Upper lobe of left lung (tissue), 6 donors: ENCODE data around the gene MYRF. TPM values are rescaled to one million over a fixed set of nuclear protein-coding genes. Genes with fewer than 3 reads are reported as not detected.

Experiments used
- ATAC-seq, 2 donors: fragments of 200-7000 bp; cut with Tn5 transposase; one replicate each; pipeline ENCODE4 v1.9.1; 2022; ENCODE audit warnings: mild to moderate bottlenecking in 2 of 2, moderate library complexity in 2 of 2; ENCODE audit not compliant: low FRiP score in 2 of 2
- DNase-seq, 2 donors: peaks; one replicate each; pipeline ENCODE4 v3.0.0-alpha.2; 2019 to 2020
- H3K27ac ChIP-seq, 4 donors: fragments of 200-600 bp; sonication (generic); one replicate each; pipeline ENCODE4 v1.5.1; 2016 to 2019
- H3K27me3 ChIP-seq, 4 donors: fragments of 200-600 bp; sonication (generic); one replicate each; pipeline ENCODE4 v1.5.1; 2017 to 2019
- H3K36me3 ChIP-seq, 4 donors: fragments of 200-600 bp; sonication (generic); one replicate each; pipeline ENCODE4 v1.5.1; 2016 to 2019
- H3K4me1 ChIP-seq, 4 donors: fragments of 200-600 bp; sonication (generic); one replicate each; pipeline ENCODE4 v1.5.1; 2018 to 2019
- H3K4me3 ChIP-seq, 4 donors: fragments of 200-600 bp; sonication (generic); one replicate each; pipeline ENCODE4 v1.5.1; 2017 to 2019; ENCODE audit warnings: mild to moderate bottlenecking in 2 of 4, moderate library complexity in 1 of 4
- H3K9me3 ChIP-seq, 4 donors: fragments of 200-600 bp; sonication (generic); one replicate each; pipeline ENCODE4 v1.5.1; 2018 to 2019
- CTCF ChIP-seq, 6 experiments: fragments of 450-650 bp in 4 of 6; fragments of 200-600 bp in 2 of 6; sonication (generic) in 2 of 6; IDR thresholded peaks; one replicate each; pipeline ENCODE4 v1.5.1; 2016 to 2019; ENCODE audit warnings: antibody characterized with exemption in 6 of 6
- EP300 ChIP-seq, 4 donors: sonication (generic); formaldehyde crosslinking; IDR thresholded peaks; one replicate each; pipeline ENCODE4 v1.5.1; 2017; ENCODE audit warnings: antibody characterized with exemption in 4 of 4, control low read depth in 2 of 4
- POLR2A ChIP-seq, 4 donors: fragments of 450-650 bp; IDR thresholded peaks; one replicate each; pipeline ENCODE4 v1.5.1; 2016 to 2017; ENCODE audit warnings: antibody characterized with exemption in 4 of 4, mild to moderate bottlenecking in 2 of 4
- POLR2AphosphoS5 ChIP-seq, 2 donors: sonication (generic); formaldehyde crosslinking; IDR thresholded peaks; one replicate each; pipeline ENCODE4 v1.5.1; 2017; ENCODE audit warnings: antibody characterized with exemption in 2 of 2
- WGBS, 2 donors: methylation state at CpG; one replicate each; pipeline ENCODE4 v1.1.5; 2017 to 2018; 5-methylcytosine and 5-hydroxymethylcytosine counted together
- total RNA-seq, 6 donors: library from RNA; depleted of rRNA in 4 of 6; stranded (reverse); fragments of >200 nt in 4 of 6; gene quantifications; one replicate each; pipeline versions ENCODE4 v1.1.0 to v1.2.1, GENCODE V29; 2016 to 2021
- donor health status: DM: no; HTN: no; CAD: no; lungs with moderate emphysema.
- donor health status: DM: no; HTN: yes; CAD: no; lungs with severe emphysema.

Gene MYRF
- total RNA-seq, 6 donors from 2014 or later = 32.5 to 147 (median 50.7) TPM

- ATAC-seq = no peak
- no peak for TF ChIP-seq CTCF (IDR thresholded peaks at IDR 0.05)
- TF ChIP-seq POLR2A (IDR thresholded peaks at IDR 0.05) = no peak
- no peak for TF ChIP-seq EP300 (IDR thresholded peaks at IDR 0.05)
- no peak for TF ChIP-seq POLR2AphosphoS5 (IDR thresholded peaks at IDR 0.05)
Observed at GRCh38 chr11:61771985-61772455, 19.6 kb downstream of the MYRF start.

GRCh38 chr11:61773356-61773755, 20.9 kb downstream of the MYRF start:
- no peak overlapping the region for H3K4me3 ChIP-seq
- H3K27me3 ChIP-seq = no peaks in the 10 kb centered on the region
- no peaks in the 10 kb centered on the region for H3K36me3 ChIP-seq
- no peaks in the 10 kb centered on the region for H3K9me3 ChIP-seq
- TF ChIP-seq POLR2AphosphoS5 (IDR thresholded peaks at IDR 0.05) = no peak
- TF ChIP-seq POLR2A (IDR thresholded peaks at IDR 0.05) = no peak
- TF ChIP-seq EP300 (IDR thresholded peaks at IDR 0.05) = no peak
- no peak for TF ChIP-seq CTCF (IDR thresholded peaks at IDR 0.05)
- no peak overlapping the region for H3K27ac ChIP-seq
- DNase-seq (no peak), ATAC-seq (no peak)
- WGBS, 2 donors = 40 to 82% methylated on average over 1 to 10 of the region's 10 CpGs
- peaks cover 9 to 26% (median 18%) of the 10 kb centered on the region in 4 donors for H3K4me1 ChIP-seq

More at GRCh38 chr11:61771985-61772455, 19.6 kb downstream of the MYRF start:
- Histone ChIP-seq H3K9me3 (no peaks in the 10 kb centered on the region), H3K27me3 (no peaks in the 10 kb centered on the region), H3K36me3 (no peaks in the 10 kb centered on the region), H3K4me3 (no peak overlapping the region), H3K4me1 (peaks cover 2 to 15% (median 9%) of the 10 kb centered on the region in 4 donors), H3K27ac (peak overlapping the region in 3 of 4 donors; percentile 24 to 42 (median 26))
- 60 to 78% methylated on average over 4 to 5 of the region's 7 CpGs for WGBS, 2 donors
- DNase-seq = no peak

GRCh38 chr11:61773809-61774208, 21.4 kb downstream of the MYRF start:
- ATAC-seq (no peak), DNase-seq (no peak)
- Histone ChIP-seq H3K4me1 (peaks cover 9 to 26% (median 17%) of the 10 kb centered on the region in 4 donors), H3K9me3 (no peaks in the 10 kb centered on the region), H3K36me3 (no peaks in the 10 kb centered on the region), H3K27ac (no peak overlapping the region), H3K4me3 (no peak overlapping the region), H3K27me3 (no peaks in the 10 kb centered on the region)
- WGBS, 2 donors = 93% methylated on average over 16 to 18 of the region's 18 CpGs
- TF ChIP-seq EP300 (IDR thresholded peaks at IDR 0.05) = no peak
- no peak for TF ChIP-seq CTCF (IDR thresholded peaks at IDR 0.05)
- no peak for TF ChIP-seq POLR2AphosphoS5 (IDR thresholded peaks at IDR 0.05)
- no peak for TF ChIP-seq POLR2A (IDR thresholded peaks at IDR 0.05)

- peaks cover 9 to 26% (median 16%) of the 10 kb centered on the region in 4 donors for H3K4me1 ChIP-seq
- TF ChIP-seq CTCF (IDR thresholded peaks at IDR 0.05) (no peak), POLR2A (IDR thresholded peaks at IDR 0.05) (no peak), EP300 (IDR thresholded peaks at IDR 0.05) (no peak), POLR2AphosphoS5 (IDR thresholded peaks at IDR 0.05) (no peak)
- ATAC-seq (no peak), DNase-seq (no peak)
- H3K9me3 ChIP-seq = no peaks in the 10 kb centered on the region
- H3K4me3 ChIP-seq = no peak overlapping the region
- H3K27ac ChIP-seq = no peak overlapping the region
- H3K27me3 ChIP-seq = no peaks in the 10 kb centered on the region
- 87% methylated on average over 12 of the region's 12 CpGs for WGBS, 2 donors
- H3K36me3 ChIP-seq = no peaks in the 10 kb centered on the region
Observed at GRCh38 chr11:61774411-61774810, 22.0 kb downstream of the MYRF start.

- 95% methylated on average over 6 of the region's 6 CpGs for WGBS, 2 donors
- DNase-seq = no peak
- peaks cover 9 to 26% (median 14%) of the 10 kb centered on the region in 4 donors for H3K4me1 ChIP-seq
- TF ChIP-seq CTCF (IDR thresholded peaks at IDR 0.05) (no peak), POLR2A (IDR thresholded peaks at IDR 0.05) (no peak), EP300 (IDR thresholded peaks at IDR 0.05) (no peak), POLR2AphosphoS5 (IDR thresholded peaks at IDR 0.05) (no peak)
- no peak for ATAC-seq
- no peaks in the 10 kb centered on the region for H3K36me3 ChIP-seq
- H3K4me3 ChIP-seq = no peak overlapping the region
- H3K27me3 ChIP-seq = no peaks in the 10 kb centered on the region
- no peak overlapping the region for H3K27ac ChIP-seq
- H3K9me3 ChIP-seq = no peaks in the 10 kb centered on the region
Observed at GRCh38 chr11:61775106-61775505, 22.7 kb downstream of the MYRF start.
